DND-41 (cell line): Measurements from ENCODE around the gene UNC5C.

Experiments
- EZH2 ChIP-seq: IDR thresholded peaks from 3 replicates; pipeline ENCODE4 v1.6.1; 2012; ENCODE audit warnings: borderline replicate concordance, low read depth, mild to moderate bottlenecking, moderate library complexity, low read length, inconsistent platforms; ENCODE audit not compliant: severe bottlenecking
- TF ChIP-seq, protein P1 (sequence below): IDR thresholded peaks from 2 replicates; pipeline ENCODE4 v1.5.1; 2012; ENCODE audit warnings: borderline replicate concordance, low read length, moderate library complexity, mild to moderate bottlenecking; ENCODE audit not compliant: poor library complexity, severe bottlenecking; ENCODE audit errors: extremely low read depth

GRCh38 chr4:95358421-95358820 is 190.4 kb downstream of the UNC5C start:
- TF ChIP-seq, protein P1, sequence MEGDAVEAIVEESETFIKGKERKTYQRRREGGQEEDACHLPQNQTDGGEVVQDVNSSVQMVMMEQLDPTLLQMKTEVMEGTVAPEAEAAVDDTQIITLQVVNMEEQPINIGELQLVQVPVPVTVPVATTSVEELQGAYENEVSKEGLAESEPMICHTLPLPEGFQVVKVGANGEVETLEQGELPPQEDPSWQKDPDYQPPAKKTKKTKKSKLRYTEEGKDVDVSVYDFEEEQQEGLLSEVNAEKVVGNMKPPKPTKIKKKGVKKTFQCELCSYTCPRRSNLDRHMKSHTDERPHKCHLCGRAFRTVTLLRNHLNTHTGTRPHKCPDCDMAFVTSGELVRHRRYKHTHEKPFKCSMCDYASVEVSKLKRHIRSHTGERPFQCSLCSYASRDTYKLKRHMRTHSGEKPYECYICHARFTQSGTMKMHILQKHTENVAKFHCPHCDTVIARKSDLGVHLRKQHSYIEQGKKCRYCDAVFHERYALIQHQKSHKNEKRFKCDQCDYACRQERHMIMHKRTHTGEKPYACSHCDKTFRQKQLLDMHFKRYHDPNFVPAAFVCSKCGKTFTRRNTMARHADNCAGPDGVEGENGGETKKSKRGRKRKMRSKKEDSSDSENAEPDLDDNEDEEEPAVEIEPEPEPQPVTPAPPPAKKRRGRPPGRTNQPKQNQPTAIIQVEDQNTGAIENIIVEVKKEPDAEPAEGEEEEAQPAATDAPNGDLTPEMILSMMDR, result no peak
- no peak for TF ChIP-seq EZH2
